ENCODE data around the gene ATP1B2.
A peak's percentile ranks its signal among the peaks of the same experiment; 100 is the strongest.
"Not testable (repeated sequence)": the region's sequence is repeated elsewhere in the genome, so short reads cannot be mapped to it uniquely, and the experiment has no call there.

The ATP1B2 gene

DNA sequence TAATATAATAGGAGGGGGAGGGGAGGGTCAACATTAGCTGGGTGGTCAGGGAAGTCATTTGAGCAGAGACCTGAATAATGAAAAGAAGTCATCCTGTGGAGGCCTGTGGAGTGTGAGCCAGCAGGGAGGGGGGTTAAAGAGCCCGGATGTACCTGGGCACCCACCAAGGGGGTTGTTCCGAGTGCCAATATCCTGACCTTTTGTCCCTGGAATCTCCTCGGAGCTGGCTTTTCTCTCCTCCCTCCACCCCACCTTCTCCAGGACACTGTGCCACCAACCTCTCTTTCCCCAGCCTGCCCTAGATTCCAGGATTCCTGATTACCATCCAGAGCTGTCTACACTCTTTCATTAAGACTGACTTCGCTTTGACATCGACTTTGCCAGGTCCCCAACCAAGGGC is 14.6 kb upstream of the ATP1B2 start:
- DNase-seq (ENCODE audit: low spot score) = no peak

DNA sequence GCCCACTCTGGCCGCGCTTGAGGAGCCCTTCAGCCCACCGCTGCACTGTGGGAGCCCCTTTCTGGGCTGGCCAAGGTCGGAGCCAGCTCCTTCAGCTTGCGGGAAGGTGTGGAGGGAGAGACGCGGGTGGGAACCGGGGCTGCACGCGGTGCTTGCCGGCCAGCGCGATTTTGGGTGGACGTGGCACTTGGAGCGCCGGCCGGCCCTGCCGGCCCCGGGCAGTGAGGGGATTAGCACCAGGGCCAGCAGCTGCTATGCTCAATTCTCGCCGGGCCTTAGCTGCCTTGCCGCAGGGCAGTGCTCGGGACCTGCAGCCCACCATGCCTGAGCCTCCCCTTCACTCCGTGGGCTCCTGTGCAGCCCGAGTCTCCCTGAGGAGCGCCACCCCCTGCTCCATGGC is 9.9 kb upstream of the ATP1B2 start:
- no peak for DNase-seq (ENCODE audit: low spot score)

DNA sequence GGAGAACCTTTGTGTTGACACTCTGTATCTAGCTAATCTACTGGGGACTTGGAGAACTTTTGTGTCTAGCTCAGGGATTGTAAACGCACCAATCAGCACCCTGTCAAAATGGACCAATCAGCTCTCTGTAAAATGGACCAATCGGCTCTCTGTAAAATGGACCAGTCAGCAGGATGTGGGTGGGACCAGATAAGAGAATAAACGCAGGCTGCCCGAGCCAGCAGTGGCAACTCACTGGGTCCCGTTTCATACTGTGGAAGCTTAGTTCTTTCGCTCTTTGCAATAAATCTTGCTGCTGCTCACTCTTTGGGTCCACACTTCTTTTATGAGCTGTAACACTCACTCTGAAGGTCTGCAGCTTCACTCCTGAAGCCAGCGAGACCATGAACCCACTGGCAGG is 9.1 kb upstream of the ATP1B2 start:
- not testable (repeated sequence) for DNase-seq (ENCODE audit: low spot score)

DNA sequence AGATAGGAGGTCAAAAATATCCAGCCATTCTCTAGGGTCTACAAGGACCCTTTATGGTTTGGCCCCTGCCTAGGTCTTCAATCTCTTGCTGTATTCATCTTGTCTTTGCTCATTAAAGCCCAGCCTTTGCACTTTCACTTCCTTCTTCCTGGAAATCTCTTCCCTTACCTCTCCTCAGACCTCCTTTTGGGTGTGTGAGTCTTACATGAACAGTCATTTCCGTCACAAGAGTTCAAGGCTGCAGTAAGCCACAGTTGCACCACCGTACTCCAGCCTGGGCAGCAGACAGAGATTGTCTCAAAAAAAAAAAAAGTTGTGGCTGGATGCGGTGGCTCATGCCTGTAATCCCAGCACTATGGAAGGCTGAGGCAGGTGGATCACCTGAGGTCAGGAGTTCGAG is 6.0 kb upstream of the ATP1B2 start:
- DNase-seq (ENCODE audit: low spot score) = no peak

DNA sequence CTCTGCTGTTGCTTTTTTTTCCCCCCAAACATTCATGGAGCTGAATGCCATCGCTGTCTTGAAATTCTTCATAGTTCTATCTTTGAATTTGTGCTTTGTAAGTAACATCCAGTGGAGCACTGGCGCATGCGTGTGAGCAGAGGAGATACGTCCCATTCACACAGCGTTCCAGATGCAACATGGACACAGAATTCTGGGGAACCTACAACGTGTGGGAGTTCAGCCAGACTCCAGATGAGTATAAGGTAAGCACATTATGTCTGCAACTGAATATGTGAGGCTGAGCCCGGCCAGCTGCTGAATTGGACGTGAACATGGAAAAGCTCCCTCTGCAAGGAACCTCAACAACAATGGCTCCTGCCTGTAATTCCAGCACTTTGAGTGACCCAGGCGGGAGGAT is 4.3 kb upstream of the ATP1B2 start:
- DNase-seq (ENCODE audit: low spot score) = no peak

DNA sequence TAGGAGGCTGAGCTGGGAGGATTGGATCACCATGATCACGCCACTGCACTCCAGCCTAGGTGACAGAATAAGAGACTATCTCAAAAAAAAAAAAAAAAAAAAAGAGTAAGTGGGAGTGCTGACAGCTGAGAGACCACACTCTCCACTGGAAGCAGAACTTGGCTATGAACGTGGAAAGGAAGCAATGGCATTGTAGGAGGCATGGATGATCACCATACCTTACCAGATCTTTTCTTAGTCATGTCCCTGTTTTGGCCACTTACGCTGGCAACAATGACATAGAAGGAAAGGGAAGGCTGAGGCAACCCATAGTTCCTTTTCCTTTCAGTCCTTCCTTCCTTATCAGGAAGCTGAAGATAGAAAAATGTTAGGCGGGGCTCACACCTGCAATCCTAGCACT is 3.7 kb upstream of the ATP1B2 start:
- DNase-seq (ENCODE audit: low spot score) = no peak

DNA sequence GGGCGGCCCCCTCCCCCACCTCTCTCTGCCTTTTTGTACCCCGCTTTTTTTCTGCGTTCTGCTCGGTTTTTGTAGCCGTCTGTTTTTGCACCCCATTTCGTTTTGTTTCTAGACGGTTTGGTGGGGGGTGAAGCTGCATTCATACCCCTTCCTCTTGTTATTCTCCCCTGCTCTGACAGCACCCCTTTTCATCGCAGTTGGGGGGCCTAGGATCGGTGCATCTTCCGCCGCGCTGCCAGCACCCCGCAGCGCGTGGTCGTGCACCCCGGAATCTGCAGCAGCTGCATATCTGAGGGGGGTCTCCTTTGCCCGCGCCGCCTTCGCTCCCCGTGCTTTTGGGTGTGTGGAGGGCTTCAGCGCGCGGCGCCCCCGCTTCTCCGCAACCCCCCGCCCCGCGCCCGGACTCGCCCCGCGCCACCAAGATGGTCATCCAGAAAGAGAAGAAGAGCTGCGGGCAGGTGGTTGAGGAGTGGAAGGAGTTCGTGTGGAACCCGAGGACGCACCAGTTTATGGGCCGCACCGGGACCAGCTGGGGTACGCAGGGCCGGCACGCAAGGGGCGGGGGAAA is 455 bp downstream of the ATP1B2 start:
- no peak for DNase-seq (ENCODE audit: low spot score)

DNA sequence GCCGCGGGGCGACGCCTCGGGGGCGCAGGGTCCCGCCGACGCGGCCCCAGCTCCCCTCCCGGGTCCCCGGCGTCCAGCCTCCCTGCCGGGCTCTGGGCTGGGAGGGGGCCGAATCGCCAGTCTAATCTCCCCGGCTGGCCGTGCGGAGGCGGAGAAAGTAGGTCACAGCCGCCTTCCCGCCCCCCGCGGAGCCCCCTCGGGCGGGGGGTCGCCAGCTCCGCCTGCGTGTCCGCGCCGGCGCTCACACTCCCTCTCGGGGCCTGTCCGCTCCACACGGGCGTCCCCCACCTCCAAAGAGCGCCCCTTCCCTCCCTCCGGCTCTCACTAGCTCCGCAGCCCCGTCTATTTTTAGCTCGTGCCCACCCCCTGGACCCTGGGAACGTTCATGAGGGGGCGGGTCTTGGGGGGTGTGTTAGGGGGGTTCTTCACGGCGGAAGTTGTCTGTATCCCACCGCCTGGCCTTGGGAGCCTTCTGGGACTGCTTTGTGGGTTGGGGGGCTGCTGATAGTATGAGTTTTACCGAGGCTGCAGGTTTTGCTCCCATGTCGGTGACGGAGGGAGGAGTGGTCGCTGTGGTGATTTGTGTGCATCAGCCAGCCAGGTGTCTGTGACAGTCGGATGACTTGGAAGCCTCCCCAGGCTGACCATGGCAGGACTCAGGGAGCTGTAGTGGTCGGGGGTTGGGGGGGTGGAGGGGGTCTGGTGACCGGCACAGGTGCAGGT is 1.1 kb downstream of the ATP1B2 start:
- DNase-seq (ENCODE audit: low spot score) = no peak

DNA sequence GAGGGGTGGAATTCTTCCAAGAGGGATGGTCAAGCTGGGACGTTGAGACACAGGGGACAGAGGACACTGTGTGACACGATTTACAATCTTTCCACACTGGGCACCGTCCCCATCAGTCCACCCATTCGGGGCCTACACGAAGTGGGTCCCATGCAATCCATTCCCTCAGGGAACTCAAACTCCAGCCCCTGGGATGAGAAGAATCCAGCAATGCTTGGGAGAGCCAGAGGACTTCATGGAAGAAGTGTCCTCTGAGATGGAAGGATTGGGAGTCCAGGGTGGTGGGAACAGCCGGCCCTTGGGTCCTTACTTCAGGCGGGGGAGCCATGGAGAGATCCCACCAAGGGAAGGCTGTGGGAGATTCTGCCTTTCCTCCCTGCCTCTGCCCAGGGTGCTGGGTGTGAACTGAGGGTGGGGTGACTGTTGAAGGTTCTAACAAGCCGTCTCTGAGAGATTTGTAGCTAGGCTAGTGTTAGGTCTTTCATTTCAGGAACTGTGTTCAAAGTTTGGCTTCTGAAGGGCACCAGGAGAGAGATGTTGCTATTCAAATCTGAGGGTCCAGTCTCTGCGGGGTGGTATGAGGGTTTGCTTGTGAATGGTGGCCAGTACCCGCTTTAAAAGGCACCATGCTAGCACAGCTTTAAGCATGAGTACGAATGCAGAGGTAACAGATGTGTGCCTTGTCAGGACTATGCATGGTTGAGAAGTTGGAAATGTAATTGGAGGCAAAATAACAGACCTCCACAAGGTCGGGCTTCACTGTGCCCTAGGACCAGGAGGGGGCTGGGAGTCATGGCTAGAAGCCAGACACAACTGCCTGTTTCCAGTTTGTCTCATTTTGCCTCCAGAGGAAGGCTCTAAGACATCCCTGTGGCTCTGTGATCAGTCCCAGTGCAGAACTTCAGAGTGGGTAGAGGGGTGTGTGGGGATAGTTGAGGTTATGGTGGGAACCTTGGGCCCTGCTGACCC is 1.9 kb downstream of the ATP1B2 start:
- DNase-seq (ENCODE audit: low spot score) = no peak

DNA sequence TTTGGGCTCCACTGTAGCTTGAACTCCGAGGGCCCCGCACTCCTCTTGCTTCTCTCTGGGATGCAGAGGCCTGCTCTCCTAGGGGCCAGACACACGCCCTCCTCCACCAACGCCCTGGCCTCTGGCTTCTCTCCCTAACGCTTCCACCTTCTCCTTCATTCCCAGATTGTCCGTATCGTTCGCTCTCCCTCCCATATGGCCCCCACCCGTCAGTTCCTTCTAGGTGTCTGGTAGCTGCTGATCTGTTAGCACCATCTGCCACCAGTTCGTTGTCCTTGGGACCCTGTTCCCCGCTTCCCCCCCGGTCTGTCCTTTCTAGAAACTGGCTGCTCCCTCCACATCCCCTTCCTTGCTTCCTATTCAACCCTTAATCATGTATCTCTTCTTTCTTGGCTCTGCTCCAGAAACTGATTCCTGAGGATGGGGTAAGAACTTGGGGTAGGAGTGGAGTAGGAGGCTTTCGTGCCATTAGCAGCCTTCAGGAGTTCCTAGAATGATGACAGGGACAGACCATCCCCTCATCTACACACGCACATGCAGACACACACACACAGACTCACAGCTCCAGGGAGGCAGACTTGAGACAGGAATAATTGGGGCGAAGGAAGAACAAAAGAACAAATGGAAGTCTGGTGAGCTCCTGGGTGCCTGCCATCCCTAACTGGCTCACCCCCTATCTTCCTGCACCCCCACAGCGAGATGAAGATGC is 4.3 kb downstream of the ATP1B2 start:
- no peak for DNase-seq (ENCODE audit: low spot score)

DNA sequence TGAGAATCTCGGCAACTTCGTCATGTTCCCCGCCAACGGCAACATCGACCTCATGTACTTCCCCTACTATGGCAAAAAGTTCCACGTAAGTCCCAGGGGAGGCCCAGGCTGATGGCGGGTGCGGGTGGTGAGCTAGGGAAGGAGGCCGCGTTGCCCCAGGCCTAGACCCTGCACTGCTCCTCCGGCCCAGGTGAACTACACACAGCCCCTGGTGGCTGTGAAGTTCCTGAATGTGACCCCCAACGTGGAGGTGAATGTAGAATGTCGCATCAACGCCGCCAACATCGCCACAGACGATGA is 4.8 kb downstream of the ATP1B2 start:
- no peak for DNase-seq (ENCODE audit: low spot score)

DNA sequence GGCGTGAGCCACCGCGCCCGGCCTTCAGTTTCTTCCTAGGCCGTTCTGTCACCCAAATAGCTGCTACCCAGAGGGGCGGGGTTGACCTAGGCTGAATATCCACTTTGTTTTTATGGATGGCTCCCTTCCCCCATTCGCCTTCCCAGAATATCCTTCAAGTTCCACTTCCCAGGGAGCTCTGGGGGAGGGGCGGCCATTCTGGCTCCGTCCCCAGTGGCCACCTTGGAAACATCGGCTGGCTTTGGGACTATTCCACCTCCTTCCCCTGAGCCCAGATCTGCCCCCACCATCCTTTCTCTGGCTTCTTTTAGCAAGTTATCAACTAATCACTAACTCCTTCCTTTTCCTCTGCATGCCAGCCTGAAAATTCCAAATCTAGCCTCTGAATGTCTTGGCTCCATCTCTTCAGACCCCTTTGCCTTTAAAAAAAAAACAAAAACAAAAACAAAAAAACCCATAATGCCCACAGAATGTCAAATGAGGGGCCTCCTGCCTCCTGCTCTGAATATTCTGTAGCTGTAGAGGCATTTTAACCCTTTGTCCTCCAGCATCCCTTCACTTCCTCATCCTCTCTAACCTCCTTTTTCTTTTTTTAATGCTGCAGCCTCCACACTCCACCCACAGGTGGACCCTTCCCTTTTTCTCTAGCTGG is 6.4 kb downstream of the ATP1B2 start:
- peak; percentile 77 for DNase-seq (ENCODE audit: low spot score)

DNA sequence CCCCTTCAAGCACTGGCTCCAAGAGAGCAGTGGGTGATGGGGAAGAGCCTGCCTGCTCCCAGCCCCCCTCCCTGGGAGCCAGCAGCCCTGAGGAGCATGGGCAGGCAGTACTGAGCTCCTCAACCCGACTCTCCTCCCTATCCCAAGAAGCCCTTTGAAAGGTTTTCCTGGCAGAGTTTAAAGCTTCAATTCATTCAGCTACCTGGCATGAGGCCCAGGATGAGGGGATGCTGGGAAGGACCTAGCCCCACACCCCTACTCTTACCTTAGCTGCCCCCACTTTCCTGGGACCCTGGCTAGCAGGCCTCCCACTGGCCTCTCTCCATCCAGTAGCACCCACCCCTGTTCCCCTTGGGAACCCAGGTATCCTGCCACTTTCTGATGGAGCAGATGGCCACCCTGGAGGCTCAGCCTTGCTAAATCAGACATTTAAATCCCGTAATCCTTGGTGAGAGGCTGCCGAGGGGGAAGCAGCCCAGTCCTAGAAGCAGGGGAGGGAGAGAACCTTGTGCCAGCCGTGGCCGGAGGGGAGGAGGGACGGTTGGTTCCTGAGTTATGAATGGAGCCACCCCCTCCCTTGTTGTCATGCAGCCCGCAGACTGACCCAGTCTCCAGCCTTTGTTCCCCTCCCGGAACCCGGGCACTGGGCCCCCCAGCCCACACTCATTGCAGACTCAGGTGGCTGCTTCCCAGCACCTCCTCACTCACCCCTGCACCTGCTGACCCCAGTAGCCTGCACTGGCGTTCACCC is 17.1 kb downstream of the ATP1B2 start:
- DNase-seq (ENCODE audit: low spot score) = no peak

DNA sequence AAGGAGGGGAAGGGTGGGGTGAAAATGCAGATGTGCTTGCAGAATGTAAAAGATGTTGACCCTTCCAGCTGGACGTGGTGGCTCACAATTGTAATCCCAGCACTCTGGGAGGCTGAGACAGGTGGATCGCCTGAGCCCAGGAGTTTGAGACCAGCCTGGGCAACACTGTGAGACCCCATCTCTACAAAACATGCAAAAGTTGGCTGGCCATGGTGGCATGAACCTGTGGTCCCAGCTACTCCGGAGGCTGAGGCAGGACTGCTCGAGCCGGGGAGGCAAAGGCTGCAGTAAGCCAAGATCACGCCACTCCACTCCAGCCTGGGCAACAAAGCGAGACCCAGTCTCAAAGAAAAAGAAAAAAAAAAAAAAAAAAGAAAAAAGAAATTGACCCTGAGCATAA is 17.8 kb downstream of the ATP1B2 start:
- no peak for DNase-seq (ENCODE audit: low spot score)

DNA sequence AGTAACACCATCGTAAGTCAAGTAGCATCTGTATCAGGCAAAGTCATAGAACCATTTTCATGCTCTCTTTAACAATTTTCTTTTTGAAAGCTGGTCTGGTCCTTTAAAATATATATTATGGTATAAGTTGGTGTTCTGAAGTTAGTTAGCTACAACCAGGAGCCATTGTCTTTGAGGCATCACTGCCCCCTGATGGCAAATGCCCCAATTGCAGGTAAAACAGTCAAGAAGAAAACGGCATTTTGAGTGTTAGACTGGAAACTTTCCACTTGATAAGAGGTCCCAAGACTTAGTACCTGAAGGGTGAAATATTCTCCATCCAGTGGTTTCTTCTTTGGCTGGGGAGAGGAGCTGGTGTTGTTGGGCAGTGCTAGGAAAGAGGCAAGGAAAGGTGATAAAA is 22.5 kb downstream of the ATP1B2 start:
- no peak for DNase-seq (ENCODE audit: low spot score)

DNA sequence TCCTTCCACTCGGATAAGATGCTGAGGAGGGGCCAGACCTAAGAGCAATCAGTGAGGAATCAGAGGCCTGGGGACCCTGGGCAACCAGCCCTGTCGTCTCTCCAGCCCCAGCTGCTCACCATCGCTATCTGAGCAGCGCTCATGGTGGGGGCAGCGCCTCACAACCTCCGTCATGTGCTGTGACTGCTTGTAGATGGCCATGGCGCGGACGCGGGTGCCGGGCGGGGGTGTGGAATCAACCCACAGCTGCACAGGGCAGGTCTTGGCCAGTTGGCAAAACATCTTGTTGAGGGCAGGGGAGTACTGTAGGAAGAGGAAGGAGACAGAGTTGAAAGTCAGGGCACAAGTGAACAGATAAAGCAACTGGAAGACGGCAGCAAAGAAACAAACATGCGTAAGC is 24.2 kb downstream of the ATP1B2 start:
- DNase-seq (ENCODE audit: low spot score) = no peak

DNA sequence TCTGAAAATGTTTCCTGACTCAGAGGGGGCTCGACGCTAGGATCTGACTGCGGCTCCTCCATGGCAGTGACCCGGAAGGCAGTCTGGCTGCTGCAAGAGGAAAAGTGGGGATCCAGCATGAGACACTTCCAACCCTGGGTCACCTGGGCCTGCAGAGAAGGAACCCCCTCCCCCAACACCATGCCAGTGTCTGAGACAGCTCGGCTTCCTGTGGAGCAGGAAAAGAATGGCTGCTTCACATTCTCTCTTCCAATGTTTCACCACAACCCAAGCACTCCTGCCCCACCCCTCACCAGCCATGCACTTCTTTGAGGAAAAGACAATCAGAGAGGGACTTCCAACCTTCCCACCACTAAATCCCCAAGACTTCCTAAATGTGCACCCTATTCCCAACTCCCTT is 25.8 kb downstream of the ATP1B2 start:
- no peak for DNase-seq (ENCODE audit: low spot score)

DNA sequence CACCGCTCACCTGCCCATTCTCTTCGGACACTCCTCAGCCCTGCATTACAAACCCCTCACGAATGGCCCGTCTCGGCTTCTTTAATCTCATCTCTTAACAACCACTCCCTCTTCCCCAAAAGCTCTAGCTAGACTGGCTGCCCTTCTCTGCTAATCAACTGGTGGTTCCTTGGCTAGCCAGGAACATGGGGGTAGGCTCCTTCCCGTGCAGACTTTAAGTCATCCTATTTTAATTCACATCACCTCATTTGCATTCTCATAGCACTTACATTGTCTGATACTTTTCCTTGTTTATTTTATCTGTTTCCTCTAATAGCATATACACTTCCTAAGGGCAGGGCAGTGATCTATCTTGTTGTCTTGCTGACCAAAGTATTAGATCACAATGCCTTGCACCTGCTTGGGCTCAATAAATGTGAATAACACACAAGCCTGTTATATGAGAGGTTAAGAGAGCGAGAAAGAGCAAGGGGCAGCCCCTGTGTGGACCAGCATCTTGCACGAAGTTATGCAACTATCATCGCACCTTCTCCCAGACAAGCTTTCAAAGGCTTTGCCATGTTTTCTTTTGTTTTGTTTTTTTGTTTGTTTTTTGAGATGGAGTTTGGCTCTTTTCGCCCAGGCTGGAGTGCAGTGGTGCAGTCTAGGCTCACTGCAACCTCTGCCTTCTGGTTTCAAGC is 26.8 kb downstream of the ATP1B2 start:
- no peak for DNase-seq (ENCODE audit: low spot score)

DNA sequence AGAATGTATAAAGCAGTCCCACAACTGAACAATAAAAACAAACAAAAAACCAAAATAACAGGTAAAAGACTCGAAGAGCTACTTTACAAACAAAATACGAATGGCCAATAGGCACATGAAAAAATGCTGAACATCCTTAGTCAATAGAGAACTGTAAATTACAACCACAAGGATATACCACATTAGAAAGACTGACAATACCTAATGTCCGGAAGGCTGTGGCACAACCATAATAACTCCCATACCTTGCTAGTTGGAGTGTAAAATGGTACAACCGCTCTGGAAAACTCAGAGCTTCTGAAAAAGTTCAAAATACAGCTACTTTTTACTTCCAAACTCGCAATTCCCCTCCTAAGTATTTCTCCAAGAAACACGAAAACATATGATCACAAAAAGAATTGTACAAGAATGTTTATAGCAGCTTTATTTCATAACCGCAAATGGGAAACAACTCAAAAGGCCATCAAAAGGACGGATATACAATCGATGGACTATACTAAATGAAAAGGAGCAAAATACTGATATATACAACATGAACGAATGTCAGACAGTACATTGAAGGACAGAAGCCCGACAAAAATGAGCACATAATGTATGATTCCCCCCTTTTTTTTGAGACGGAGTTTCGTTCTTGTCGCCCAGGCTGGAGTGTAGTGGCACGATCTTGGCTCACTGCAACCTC is 34.3 kb downstream of the ATP1B2 start:
- no peak for DNase-seq (ENCODE audit: low spot score)

DNA sequence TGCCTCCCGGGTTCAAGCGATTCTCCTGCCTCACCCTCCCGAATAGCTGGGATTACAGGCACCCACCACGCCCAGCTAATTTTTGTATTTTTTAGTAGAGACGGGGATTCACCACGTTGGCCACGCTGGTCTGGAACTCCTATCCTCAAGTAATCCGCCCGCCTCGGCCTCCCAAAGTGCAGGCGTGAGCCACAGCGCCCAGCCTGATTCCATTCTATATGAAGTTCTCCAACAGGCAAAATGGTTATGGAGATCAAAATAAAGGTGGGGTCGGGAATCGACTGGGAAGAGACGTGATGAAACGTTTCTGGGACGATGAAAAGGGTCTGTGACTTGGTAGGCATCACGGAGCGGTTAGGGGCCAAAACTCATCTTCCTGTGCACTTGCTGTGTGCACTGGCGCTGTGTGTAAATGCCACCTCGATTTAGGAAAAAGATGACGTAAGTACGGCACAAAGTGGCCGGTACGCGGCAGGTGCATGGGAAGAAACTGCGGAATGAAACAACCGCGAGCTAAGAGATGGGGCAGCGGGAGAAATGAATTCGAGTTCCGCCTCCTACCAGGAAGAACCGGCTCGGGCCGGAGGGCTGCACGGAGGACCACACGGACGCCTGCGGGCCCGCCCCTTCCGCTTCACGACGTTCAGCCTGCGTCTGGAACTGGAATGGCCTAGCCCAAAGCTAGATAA is 35.0 kb downstream of the ATP1B2 start:
- peak; percentile 86 for DNase-seq (ENCODE audit: low spot score)

Measured in COLO829 (cell line).